ENCODE data around the gene ANXA4. TPM values are rescaled to one million over a fixed set of nuclear protein-coding genes. Genes with fewer than 3 reads are reported as not detected.
"Not testable (repeated sequence)": the region's sequence is repeated elsewhere in the genome, so short reads cannot be mapped to it uniquely, and the experiment has no call there.

The ANXA4 gene
- polyA plus RNA-seq, 4 donors: 289 to 764 (median 313) TPM

DNA sequence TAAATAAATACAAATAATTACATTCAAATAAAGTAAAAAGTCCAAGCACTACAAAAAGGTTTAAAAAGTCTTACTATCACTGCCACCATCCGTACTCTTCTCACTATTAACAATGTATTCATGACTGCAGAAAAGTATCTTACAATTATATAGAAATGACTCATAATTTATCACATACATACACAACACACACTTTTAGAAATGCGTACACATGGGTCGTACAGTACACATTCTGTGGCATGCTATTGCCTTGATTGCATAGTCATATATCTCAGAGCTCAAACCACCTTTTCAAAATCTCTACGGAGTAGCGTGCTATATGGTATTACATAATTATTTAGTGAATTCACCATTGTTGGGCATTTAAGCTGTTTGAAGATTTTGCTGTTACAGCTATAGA, 41.6 kb upstream of the ANXA4 start:
- no peaks in the 10 kb centered on the region for H3K27me3 ChIP-seq (ENCODE audit: control insufficient read depth in 3 of 3, insufficient read depth in 3 of 3, low read length in 3 of 3)
- WGBS, 3 donors: 90 to 94% (median 92%) methylated on average over 5 of the region's 5 CpGs
- FAIRE-seq: no peak
- DNase-seq: no peak
- H3K4me3 ChIP-seq (ENCODE audit: low read depth in 1 of 3, low read length in 3 of 3): no peak overlapping the region
- no peaks in the 10 kb centered on the region for H3K36me3 ChIP-seq (ENCODE audit: control insufficient read depth in 3 of 3, insufficient read depth in 2 of 3, low read depth in 1 of 3, low read length in 3 of 3)
- H3K4me1 ChIP-seq (ENCODE audit: control insufficient read depth in 3 of 3, insufficient read depth in 2 of 3, low read depth in 1 of 3, low read length in 2 of 3): peaks cover 0 to 2% (median 0%) of the 10 kb centered on the region in 3 donors
- no peak overlapping the region for H3K27ac ChIP-seq (ENCODE audit: low read depth in 1 of 3, low read length in 2 of 3)
- no peaks in the 10 kb centered on the region for H3K9me3 ChIP-seq (ENCODE audit: control insufficient read depth in 2 of 2, insufficient read depth in 1 of 2, low read depth in 1 of 2, low read length in 1 of 2)

DNA sequence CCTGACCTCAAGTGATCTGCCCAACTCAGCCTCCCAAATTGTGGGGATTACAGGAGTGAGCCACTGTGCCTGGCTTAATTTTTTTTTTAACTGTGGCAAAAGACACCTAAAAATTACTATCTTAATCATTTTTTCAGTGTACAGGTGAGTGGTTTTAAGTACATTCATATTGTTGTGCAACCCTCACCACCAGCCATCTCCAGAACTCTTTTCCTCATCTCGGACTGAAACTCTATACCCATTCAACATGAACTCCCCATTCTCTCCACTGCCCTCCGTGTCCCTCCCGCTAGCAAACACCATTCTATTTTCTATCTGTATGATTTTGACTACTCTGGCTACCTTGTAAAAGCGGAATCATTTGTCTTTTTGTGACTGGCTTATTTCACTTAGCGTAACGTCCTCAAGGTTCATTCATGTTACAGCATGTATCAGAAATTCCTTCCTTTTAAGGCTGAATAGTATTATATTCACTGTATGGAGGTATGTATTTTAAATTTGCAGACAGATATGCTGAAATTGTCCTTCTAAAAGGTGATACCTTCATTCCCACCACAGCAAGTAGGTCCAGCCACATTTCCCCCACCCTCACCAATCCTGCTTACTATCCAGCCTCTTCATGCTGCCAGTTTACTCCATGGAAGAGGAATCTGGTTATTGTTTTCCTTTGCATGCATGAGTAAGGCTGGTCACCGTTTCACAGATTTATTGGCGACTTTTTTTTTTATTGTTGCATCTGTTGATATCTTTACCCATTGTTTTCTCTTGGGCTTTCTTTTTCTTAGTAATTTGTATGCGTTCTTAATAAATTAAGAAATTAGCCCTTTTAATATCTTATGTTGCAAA, 40.6 kb upstream of the ANXA4 start:
- no peak for FAIRE-seq
- Histone ChIP-seq H3K36me3 (ENCODE audit: control insufficient read depth in 3 of 3, insufficient read depth in 2 of 3, low read depth in 1 of 3, low read length in 3 of 3) (no peaks in the 10 kb centered on the region), H3K27me3 (ENCODE audit: control insufficient read depth in 3 of 3, insufficient read depth in 3 of 3, low read length in 3 of 3) (no peaks in the 10 kb centered on the region), H3K4me3 (ENCODE audit: low read depth in 1 of 3, low read length in 3 of 3) (no peak overlapping the region), H3K9me3 (ENCODE audit: control insufficient read depth in 2 of 2, insufficient read depth in 1 of 2, low read depth in 1 of 2, low read length in 1 of 2) (no peaks in the 10 kb centered on the region), H3K4me1 (ENCODE audit: control insufficient read depth in 3 of 3, insufficient read depth in 2 of 3, low read depth in 1 of 3, low read length in 2 of 3) (no peaks in the 10 kb centered on the region), H3K27ac (ENCODE audit: low read depth in 1 of 3, low read length in 2 of 3) (no peak overlapping the region)
- no peak for DNase-seq
- 88 to 91% (median 89%) methylated on average over 9 of the region's 9 CpGs for WGBS, 3 donors

DNA sequence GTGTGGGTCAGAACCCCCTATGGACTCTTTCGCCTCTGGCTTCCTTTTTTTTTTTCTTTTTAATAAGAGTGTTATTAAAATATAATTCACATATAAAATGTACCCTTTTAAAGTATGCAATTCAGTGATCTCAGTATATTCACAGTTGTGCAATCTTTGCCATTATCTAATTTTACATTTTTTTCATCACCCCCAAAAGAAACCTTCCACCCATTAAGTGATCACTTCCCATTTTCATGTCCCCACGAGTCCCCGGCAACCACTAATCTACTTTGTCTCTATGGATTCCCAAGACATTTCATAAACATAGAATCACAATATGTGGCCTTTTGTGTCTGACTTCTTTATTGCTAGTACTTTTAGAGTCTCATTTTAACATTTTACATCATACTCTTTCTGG, 38.7 kb upstream of the ANXA4 start:
- no peaks in the 10 kb centered on the region for H3K36me3 ChIP-seq (ENCODE audit: control insufficient read depth in 3 of 3, insufficient read depth in 2 of 3, low read depth in 1 of 3, low read length in 3 of 3)
- no peak for FAIRE-seq
- H3K27ac ChIP-seq (ENCODE audit: low read depth in 1 of 3, low read length in 2 of 3): no peak overlapping the region
- 78 to 89% (median 85%) methylated on average over 3 of the region's 3 CpGs for WGBS, 3 donors
- no peaks in the 10 kb centered on the region for H3K27me3 ChIP-seq (ENCODE audit: control insufficient read depth in 3 of 3, insufficient read depth in 3 of 3, low read length in 3 of 3)
- no peak for DNase-seq
- H3K4me1 ChIP-seq (ENCODE audit: control insufficient read depth in 3 of 3, insufficient read depth in 2 of 3, low read depth in 1 of 3, low read length in 2 of 3): no peaks in the 10 kb centered on the region
- H3K4me3 ChIP-seq (ENCODE audit: low read depth in 1 of 3, low read length in 3 of 3): no peak overlapping the region
- no peaks in the 10 kb centered on the region for H3K9me3 ChIP-seq (ENCODE audit: control insufficient read depth in 2 of 2, insufficient read depth in 1 of 2, low read depth in 1 of 2, low read length in 1 of 2)

DNA sequence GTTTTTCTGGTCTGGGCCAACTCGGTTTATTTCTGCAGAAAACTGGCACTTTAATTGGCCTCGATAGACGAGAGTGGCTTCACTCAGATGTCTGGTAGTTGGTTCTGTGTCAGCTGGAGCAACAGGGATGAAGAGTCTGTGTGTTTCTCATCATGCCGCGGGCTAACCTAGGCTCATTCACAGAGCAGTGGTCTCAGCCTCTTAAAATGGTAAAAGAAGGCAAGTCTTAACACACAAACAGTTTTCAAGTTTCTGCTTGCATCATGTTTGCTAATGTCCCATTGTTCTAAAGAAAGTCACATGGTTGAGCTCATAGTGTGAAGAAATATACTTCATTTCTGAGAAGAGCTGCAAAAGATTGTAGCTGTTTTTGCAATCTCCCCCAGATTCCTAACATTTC, 37.5 kb upstream of the ANXA4 start:
- Histone ChIP-seq H3K4me1 (ENCODE audit: control insufficient read depth in 3 of 3, insufficient read depth in 2 of 3, low read depth in 1 of 3, low read length in 2 of 3) (no peaks in the 10 kb centered on the region), H3K27ac (ENCODE audit: low read depth in 1 of 3, low read length in 2 of 3) (no peak overlapping the region), H3K27me3 (ENCODE audit: control insufficient read depth in 3 of 3, insufficient read depth in 3 of 3, low read length in 3 of 3) (no peaks in the 10 kb centered on the region), H3K4me3 (ENCODE audit: low read depth in 1 of 3, low read length in 3 of 3) (no peak overlapping the region), H3K36me3 (ENCODE audit: control insufficient read depth in 3 of 3, insufficient read depth in 2 of 3, low read depth in 1 of 3, low read length in 3 of 3) (no peaks in the 10 kb centered on the region), H3K9me3 (ENCODE audit: control insufficient read depth in 2 of 2, insufficient read depth in 1 of 2, low read depth in 1 of 2, low read length in 1 of 2) (no peaks in the 10 kb centered on the region)
- no peak for DNase-seq
- WGBS, 3 donors: 81 to 91% (median 82%) methylated on average over 5 of the region's 5 CpGs
- no peak for FAIRE-seq

DNA sequence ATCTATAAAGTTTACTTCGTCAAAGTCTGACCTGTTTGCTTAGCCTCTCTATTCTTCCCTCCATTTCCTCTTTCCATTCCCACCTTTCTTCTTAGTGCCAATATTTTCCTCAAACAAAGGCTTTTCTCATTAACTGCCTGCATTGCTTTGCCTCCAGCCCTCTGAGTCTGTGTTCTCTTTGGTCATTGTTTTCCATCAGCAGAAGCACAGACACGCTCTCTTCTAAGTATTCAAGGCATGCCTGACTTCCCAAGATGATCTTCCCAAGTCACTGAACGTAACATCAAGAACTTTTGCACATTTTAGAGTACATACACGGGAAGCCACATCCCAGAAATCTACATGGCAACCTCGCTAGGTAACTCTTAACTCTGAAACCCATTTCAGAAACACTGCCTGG, 32.6 kb upstream of the ANXA4 start:
- no peaks in the 10 kb centered on the region for H3K4me1 ChIP-seq (ENCODE audit: control insufficient read depth in 3 of 3, insufficient read depth in 2 of 3, low read depth in 1 of 3, low read length in 2 of 3)
- no peaks in the 10 kb centered on the region for H3K27me3 ChIP-seq (ENCODE audit: control insufficient read depth in 3 of 3, insufficient read depth in 3 of 3, low read length in 3 of 3)
- H3K4me3 ChIP-seq (ENCODE audit: low read depth in 1 of 3, low read length in 3 of 3): no peak overlapping the region
- 78 to 82% (median 81%) methylated on average over 5 of the region's 5 CpGs for WGBS, 3 donors
- no peaks in the 10 kb centered on the region for H3K9me3 ChIP-seq (ENCODE audit: control insufficient read depth in 2 of 2, insufficient read depth in 1 of 2, low read depth in 1 of 2, low read length in 1 of 2)
- DNase-seq: no peak
- no peaks in the 10 kb centered on the region for H3K36me3 ChIP-seq (ENCODE audit: control insufficient read depth in 3 of 3, insufficient read depth in 2 of 3, low read depth in 1 of 3, low read length in 3 of 3)
- H3K27ac ChIP-seq (ENCODE audit: low read depth in 1 of 3, low read length in 2 of 3): no peak overlapping the region
- FAIRE-seq: no peak

DNA sequence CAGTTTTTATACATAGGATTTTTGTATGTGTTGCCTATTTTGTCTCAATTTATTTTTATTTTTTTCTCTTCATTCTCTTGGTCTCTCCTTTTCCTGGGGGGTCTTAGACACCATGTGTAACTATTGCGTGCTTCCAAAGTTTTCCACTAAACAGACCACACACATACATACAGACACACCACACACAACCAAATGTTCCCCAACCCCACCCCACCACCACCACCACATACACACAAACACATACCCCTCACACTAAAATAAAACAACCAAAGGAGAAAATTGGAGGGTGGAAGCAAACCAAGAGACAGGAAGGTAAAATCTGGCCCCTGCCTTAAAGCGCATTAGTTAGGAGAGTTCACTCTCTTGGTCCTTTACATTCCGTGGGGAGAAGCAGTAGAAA, 30.0 kb upstream of the ANXA4 start:
- H3K27ac ChIP-seq (ENCODE audit: low read depth in 1 of 3, low read length in 2 of 3): no peak overlapping the region
- DNase-seq: no peak
- H3K27me3 ChIP-seq (ENCODE audit: control insufficient read depth in 3 of 3, insufficient read depth in 3 of 3, low read length in 3 of 3): no peaks in the 10 kb centered on the region
- 72 to 87% (median 85%) methylated on average over 3 of the region's 3 CpGs for WGBS, 3 donors
- H3K4me1 ChIP-seq (ENCODE audit: control insufficient read depth in 3 of 3, insufficient read depth in 2 of 3, low read depth in 1 of 3, low read length in 2 of 3): no peaks in the 10 kb centered on the region
- H3K4me3 ChIP-seq (ENCODE audit: low read depth in 1 of 3, low read length in 3 of 3): no peak overlapping the region
- no peaks in the 10 kb centered on the region for H3K9me3 ChIP-seq (ENCODE audit: control insufficient read depth in 2 of 2, insufficient read depth in 1 of 2, low read depth in 1 of 2, low read length in 1 of 2)
- no peak for FAIRE-seq
- H3K36me3 ChIP-seq (ENCODE audit: control insufficient read depth in 3 of 3, insufficient read depth in 2 of 3, low read depth in 1 of 3, low read length in 3 of 3): no peaks in the 10 kb centered on the region

DNA sequence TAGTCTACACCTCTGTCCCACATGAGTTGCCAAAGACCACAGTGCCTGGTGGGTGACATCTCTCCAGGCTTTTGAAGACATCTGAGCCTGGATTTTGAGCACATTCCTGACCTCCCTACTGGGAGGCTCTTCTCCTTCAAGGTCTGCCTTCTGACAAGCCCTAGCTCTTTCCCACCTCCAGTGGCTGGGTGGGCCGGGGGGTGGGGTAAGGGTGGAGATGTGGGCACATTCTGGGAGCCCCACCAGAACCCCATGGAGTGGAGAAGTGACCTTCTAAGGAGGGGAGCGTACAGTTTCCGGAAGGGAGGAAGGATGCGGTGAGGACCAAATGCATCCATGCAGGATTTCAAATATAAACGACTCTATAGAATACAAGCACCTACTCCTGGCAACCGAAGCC, 27.9 kb upstream of the ANXA4 start:
- H3K4me3 ChIP-seq (ENCODE audit: low read depth in 1 of 3, low read length in 3 of 3): no peak overlapping the region
- H3K36me3 ChIP-seq (ENCODE audit: control insufficient read depth in 3 of 3, insufficient read depth in 2 of 3, low read depth in 1 of 3, low read length in 3 of 3): no peaks in the 10 kb centered on the region
- DNase-seq (no peak), FAIRE-seq (no peak)
- H3K9me3 ChIP-seq (ENCODE audit: control insufficient read depth in 2 of 2, insufficient read depth in 1 of 2, low read depth in 1 of 2, low read length in 1 of 2): no peaks in the 10 kb centered on the region
- no peaks in the 10 kb centered on the region for H3K4me1 ChIP-seq (ENCODE audit: control insufficient read depth in 3 of 3, insufficient read depth in 2 of 3, low read depth in 1 of 3, low read length in 2 of 3)
- H3K27ac ChIP-seq (ENCODE audit: low read depth in 1 of 3, low read length in 2 of 3): no peak overlapping the region
- no peaks in the 10 kb centered on the region for H3K27me3 ChIP-seq (ENCODE audit: control insufficient read depth in 3 of 3, insufficient read depth in 3 of 3, low read length in 3 of 3)
- WGBS, 3 donors: 90 to 94% (median 91%) methylated on average over 6 of the region's 6 CpGs

DNA sequence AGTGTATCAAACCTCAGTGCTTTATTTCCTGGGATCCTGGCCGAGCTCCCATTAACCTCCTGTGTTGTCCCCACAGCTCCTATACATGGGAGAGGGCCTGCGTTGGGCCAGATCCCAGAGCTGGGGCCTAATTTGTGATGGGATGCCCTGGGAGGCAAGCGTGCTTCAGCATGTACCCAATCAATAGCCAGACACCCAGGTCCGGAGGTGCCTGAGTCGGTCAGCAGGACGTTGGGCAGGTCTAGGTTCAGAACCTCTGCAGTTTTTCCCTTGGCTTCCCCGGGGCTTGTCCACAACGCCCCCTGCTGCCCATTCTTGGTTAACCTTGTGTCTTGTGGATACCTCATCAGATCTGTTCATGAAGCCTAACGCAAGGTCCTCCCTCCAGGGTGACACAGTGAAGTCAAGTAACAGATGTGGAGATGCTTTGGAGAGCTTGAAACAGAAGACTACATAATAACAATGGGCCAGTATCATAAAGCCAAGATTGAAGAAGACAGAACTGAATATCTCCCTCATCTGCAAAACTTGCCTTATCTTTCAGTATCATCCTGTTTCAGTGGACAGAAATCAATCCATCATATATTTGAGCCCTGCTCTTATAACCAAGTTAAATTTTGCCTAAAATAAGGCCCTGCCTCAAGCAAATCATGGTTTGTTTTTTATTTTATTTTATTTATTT, 27.3 kb upstream of the ANXA4 start:
- not testable (repeated sequence) for H3K4me3 ChIP-seq (ENCODE audit: low read depth in 1 of 3, low read length in 3 of 3); FAIRE-seq

More for the DNA sequence above, 27.3 kb upstream of the ANXA4 start:
- not testable (repeated sequence) for H3K4me1 ChIP-seq (ENCODE audit: control insufficient read depth in 3 of 3, insufficient read depth in 2 of 3, low read depth in 1 of 3, low read length in 2 of 3); H3K27ac ChIP-seq (ENCODE audit: low read depth in 1 of 3, low read length in 2 of 3); H3K9me3 ChIP-seq (ENCODE audit: control insufficient read depth in 2 of 2, insufficient read depth in 1 of 2, low read depth in 1 of 2, low read length in 1 of 2); H3K27me3 ChIP-seq (ENCODE audit: control insufficient read depth in 3 of 3, insufficient read depth in 3 of 3, low read length in 3 of 3); H3K36me3 ChIP-seq (ENCODE audit: control insufficient read depth in 3 of 3, insufficient read depth in 2 of 3, low read depth in 1 of 3, low read length in 3 of 3)
- 12 to 23% (median 21%) methylated on average over 9 of the region's 9 CpGs for WGBS, 3 donors
- peak; percentile 88 to 89 for DNase-seq

Data from small intestine (tissue), 7 donors.